HCEC 1CT (cell line): ENCODE results near the gene ABLIM3.

ENCODE experiments used
- DNase-seq: peaks from one replicate; pipeline ENCODE4 v3.0.0-alpha.2; 2017

Gene ABLIM3

GRCh38 chr5:149221326-149221725, 80.0 kb downstream of the ABLIM3 start:
- peak; percentile 34 for DNase-seq

GRCh38 chr5:149221731-149222342, 80.5 kb downstream of the ABLIM3 start:
- DNase-seq = peak; percentile 37

DNA sequence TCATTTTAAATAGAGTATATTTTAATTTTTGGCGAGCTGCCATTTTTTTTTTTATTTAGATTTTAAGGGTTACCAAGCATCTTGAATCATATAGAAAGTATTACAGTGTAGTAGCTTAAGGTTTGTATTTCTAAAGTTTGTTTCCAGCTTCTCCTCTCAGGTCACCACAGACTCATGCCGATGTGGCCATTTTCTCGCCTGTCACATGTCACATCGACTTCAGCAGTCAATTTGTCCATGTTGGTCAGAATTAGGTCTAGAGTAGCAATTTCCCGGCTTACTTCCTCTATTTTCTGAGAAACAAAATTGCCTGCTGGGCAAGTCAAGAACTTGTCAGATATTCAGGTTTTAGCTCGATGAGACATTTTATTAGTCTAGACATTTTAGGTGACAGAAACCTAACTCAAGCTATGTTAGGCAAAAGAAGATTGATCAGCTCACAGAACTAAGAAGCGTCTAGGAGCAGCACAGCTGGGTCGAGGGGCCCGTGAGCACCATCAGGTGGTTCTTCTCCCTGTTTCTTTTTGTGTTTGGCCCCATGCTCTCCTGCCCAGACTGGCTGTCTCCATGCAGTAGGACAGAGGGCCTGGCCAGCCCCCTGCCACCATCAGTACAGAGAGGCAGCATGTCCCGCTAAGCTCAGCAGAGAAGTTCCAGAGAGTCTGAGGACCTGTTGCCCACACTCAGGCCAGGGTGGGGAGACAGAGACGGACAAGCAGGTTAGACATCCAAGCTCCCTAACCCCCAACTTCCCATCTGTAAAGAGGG, 82.0 kb downstream of the ABLIM3 start:
- DNase-seq = no peak

GRCh38 chr5:149224282-149224681, 83.0 kb downstream of the ABLIM3 start:
- no peak for DNase-seq

GRCh38 chr5:149227168-149227826, 86.0 kb downstream of the ABLIM3 start:
- DNase-seq = peak; percentile 64

DNA sequence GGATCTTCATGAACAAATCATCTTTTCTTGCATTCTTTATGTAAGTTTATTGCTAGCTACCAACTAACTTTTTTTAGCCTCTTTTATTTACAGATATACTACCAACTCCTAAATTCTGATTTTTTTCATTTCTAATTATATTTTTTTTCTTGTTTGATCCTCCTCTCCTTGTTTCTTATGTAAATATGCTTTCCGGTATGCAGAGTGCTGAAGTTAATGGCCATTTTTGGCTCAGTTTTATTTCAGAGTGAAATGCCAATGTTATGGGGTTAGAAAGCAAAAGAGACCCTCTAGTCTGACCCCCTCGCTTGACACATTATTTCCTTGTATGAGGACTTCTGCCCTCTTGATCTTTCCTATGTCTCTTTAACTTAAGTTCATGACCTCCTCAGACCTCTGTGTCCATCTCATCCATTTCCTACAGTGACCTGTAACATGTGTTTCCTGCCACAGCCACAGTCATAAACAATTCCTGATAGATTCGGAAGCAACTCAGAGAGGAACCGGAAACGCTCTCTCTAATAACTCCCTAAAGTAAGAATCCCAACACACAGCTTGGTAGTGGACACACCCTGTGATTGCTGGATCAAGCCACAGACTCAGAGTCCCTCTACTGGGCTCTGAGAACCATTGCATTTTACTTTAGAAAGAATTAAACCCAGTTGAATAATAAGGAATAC, 87.5 kb downstream of the ABLIM3 start:
- peak; percentile 95 for DNase-seq

- no peak for DNase-seq
Observed at GRCh38 chr5:149229298-149229937, 88.1 kb downstream of the ABLIM3 start.

DNA sequence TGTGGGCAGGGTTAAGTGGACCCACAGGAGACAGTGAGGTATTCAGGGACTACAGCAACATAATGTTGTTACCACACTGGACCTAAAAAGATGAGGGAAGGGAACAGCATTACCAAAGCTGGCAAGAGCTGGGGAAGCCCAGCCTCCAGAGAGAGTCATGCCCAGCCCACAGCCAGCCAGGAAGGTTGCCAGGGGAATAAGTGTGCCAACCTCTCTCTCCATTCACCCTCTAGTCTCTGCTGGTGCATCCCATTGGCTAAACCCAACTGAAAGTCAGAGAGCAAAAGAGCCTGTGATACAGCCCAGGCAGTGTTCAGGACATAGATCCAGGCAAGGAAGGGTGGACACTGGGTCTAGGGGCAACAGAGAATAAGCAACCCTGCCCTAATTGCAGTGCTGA, 94.5 kb downstream of the ABLIM3 start:
- DNase-seq = no peak

DNA sequence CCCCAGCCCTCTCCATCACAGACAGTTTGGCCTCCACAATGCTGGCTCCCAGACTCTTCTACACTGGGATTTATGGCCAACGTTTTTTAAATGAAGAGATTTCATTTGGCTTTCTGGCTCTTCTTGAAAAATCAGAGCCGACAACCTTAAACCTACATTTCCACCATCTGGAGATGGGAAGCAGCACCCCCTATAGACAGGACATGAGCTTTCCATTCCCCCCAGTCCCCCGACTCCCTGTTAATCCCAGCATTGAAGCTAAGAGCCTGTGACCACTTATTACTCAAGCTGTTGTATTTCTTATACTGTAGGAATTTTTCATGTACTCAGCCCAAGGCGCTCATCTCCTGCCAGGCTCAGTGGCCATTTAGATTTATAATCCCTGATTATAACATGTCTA, 96.4 kb downstream of the ABLIM3 start:
- DNase-seq = no peak

GRCh38 chr5:149238540-149238939, 97.2 kb downstream of the ABLIM3 start:
- DNase-seq = no peak

DNA sequence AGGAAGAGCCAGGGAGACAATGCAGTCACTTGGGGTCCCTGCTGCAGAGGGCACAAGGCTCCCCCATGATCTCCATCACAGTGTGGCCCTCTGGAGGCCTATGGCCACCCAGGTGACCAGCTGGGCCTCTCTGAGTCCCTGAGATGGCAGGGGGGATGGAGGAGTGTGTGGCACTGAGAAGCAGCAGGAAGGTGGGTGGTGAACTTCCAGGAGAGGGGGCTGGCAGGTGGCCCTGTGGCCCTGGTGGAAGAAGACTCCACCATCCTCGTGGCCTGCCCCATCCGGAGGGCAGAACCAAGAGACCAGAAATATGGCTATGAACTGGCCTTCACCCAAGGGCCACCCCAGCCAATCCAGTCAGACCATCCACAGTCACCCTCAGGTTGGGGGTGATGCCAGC, 98.6 kb downstream of the ABLIM3 start:
- DNase-seq = no peak

GRCh38 chr5:149240354-149240998, 99.2 kb downstream of the ABLIM3 start:
- no peak for DNase-seq

- no peak for DNase-seq
Observed at GRCh38 chr5:149242339-149242738, 101.0 kb downstream of the ABLIM3 start.

- DNase-seq = no peak
Observed at GRCh38 chr5:149246906-149247305, 105.6 kb downstream of the ABLIM3 start.

DNA sequence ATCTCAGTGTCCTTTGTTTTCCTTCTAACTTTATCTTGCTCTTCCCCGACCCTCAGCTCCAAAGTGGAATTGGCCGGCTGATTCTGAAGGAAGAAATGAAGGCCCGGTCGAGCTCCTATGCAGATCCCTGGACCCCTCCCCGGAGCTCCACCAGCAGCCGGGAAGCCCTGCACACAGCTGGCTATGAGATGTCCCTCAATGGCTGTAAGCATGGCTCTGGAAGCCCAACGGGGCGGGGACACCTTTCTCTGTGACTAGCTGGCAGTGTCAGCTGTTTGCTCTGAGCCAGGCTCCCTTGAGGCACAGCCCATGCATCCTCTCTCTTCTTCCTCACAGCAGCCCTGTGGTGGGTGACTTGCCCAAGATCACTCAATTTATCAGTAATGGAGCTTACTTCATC, 106.4 kb downstream of the ABLIM3 start:
- DNase-seq = no peak

GRCh38 chr5:149251546-149251945, 110.3 kb downstream of the ABLIM3 start:
- no peak for DNase-seq

DNA sequence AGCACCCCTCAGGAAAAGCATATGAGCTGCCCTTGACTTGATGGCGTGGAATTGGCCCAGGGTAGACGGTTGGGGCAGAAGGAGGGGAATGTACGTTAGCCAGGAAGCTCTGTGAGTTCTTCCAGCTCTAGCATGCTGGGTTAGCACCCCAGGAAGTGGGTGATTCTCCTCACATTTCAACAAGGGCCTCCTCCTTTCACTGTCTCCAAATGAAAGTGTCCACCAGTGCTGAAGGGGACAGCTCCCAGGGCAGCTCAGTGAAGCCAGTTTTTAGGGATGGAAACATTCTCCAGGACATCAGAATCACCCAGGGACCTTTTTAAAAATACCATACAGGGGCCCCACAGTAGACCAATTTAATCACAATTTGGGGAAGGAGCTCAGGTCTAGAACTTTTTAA, 113.2 kb downstream of the ABLIM3 start:
- no peak for DNase-seq

DNA sequence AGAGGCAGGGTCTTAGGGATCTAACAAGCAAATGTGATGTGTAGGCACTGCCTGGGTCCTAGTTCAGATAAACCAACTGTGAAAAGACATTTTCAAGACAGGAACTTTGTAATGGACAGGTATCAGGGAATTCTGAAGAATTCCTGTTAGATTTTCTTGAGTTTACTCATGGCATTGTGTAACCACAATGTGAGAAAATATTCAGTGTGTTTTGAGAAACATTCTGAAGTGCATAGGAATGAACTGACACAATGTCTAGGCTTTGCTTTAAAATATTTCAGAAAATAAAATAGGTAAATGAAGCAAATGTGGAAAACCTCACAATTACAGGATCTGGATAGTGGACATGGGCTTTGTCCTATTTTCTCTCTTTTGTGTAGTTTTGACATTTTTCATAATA, 115.2 kb downstream of the ABLIM3 start:
- peak; percentile 52 for DNase-seq

- no peak for DNase-seq
Observed at GRCh38 chr5:149257131-149257530, 115.8 kb downstream of the ABLIM3 start.

- DNase-seq = peak; percentile 83
Observed at GRCh38 chr5:149257889-149258705, 116.8 kb downstream of the ABLIM3 start.

DNA sequence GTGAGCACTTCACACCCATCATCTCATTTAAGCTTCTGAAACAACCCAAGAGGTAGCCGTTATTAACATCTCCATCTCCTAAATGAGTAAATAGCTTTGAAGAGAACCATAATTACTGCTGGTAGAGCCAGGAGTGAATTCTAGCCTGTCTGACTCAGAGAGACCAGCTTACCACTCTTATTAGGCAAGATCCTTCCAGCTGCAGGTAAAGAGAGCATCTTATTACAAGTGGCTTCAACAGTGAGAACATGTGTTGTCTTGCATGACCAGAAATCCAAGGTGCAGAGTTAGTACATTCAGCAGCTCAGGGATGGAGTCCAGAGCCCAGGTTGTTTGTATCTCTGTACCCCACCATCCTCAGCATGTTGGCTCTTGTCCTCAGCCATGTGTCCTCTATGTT, 119.5 kb downstream of the ABLIM3 start:
- no peak for DNase-seq

DNA sequence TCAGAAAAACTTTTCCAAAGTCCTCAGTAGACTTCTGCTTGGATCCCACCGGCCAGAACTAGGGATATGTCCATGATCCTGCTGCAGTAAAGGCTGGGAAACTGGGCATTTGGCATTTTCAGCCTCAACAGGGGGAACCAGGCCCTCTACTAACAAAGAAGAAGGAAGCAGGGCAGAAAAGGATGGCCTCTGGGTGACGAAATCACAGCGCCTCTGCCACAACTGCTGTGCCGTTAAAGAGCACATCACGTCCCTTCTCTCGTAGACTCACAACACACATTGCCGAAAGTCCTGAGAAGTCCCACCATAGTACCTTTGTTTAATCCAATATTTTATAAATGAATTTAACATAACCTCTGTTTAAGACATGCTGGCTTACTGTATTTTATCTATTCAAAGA, 120.0 kb downstream of the ABLIM3 start:
- no peak for DNase-seq
